Kidney (tissue), 14 donors: ENCODE results near the gene DCAF16. TPM values are rescaled to one million over a fixed set of nuclear protein-coding genes. Genes with fewer than 3 reads are reported as not detected.

Experiments used
- DNase-seq, 5 donors: peaks; one replicate each; pipeline ENCODE4 v3.0.0-alpha.2; 2013 to 2020
- FAIRE-seq: peaks from 2 replicates; lab custom pipeline; 2012; peaks lifted over from hg19 to GRCh38; lab: Jason Lieb, UNC
- H3K27ac ChIP-seq, 2 donors: one replicate each; pipeline ENCODE4 v1.7.0; 2013; ENCODE audit warnings: low read depth in 2 of 2, low read length in 2 of 2, inconsistent platforms in 1 of 2
- H3K27me3 ChIP-seq: one replicate; pipeline ENCODE4 v1.7.1; 2013; ENCODE audit warnings: low read length, inconsistent platforms; ENCODE audit not compliant: control insufficient read depth, insufficient read depth
- H3K36me3 ChIP-seq, 3 donors: one replicate each; pipeline versions ENCODE4 v1.7.0 to v1.7.1; 2013; ENCODE audit warnings: low read length in 3 of 3, control low read depth in 1 of 3, inconsistent platforms in 1 of 3; ENCODE audit not compliant: insufficient read depth in 3 of 3, control insufficient read depth in 2 of 3
- H3K4me1 ChIP-seq, 3 donors: one replicate each; pipeline versions ENCODE4 v1.7.0 to v1.7.1; 2013; ENCODE audit warnings: low read length in 3 of 3, inconsistent platforms in 1 of 3, low read depth in 1 of 3; ENCODE audit not compliant: control insufficient read depth in 2 of 3, insufficient read depth in 2 of 3
- H3K4me3 ChIP-seq, 3 donors: one replicate each; pipeline versions ENCODE4 v1.7.0 to v1.8.1; 2013; ENCODE audit warnings: low read length in 3 of 3, control low read depth in 1 of 3, inconsistent platforms in 1 of 3
- H3K9ac ChIP-seq, 3 donors: one replicate each; pipeline versions ENCODE4 v1.7.0 to v1.7.1; 2013; ENCODE audit warnings: low read length in 3 of 3, control low read depth in 1 of 3, inconsistent platforms in 1 of 3
- H3K9me3 ChIP-seq, 3 donors: one replicate each; pipeline versions ENCODE4 v1.7.0 to v1.7.1; 2013; ENCODE audit warnings: low read length in 3 of 3, control low read depth in 1 of 3, inconsistent platforms in 1 of 3; ENCODE audit not compliant: control insufficient read depth in 2 of 3, insufficient read depth in 1 of 3
- CTCF ChIP-seq: IDR thresholded peaks from 3 replicates; pipeline ENCODE4 v1.5.1; 2012; ENCODE audit warnings: mild to moderate bottlenecking, moderate library complexity, borderline replicate concordance; ENCODE audit not compliant: insufficient read depth; ENCODE audit errors: extremely low read depth
- intact Hi-C: fragments of 100-400 bp; cut with DNase I; formaldehyde crosslinking; loops from one replicate; pipeline ENCODE4 v1.11.1; 2022
- polyA plus RNA-seq: library from polyadenylated mRNA; stranded (reverse); fragments of 350-450 nt; fragmentation: Illumina TruSeq; extraction: RNeasy Lipid Tissue Mini Kit (QIAGEN cat#74804); gene quantifications from one replicate; pipeline ENCODE4 v1.2.3, GENCODE V29; 2014; ENCODE audit warnings: low read depth, low replicate concordance; ENCODE audit not compliant: insufficient read depth
- total RNA-seq: library from RNA; stranded (reverse); fragmentation: NEBNext Ultra II Directional; extraction: Animal tissue kit (Norgen Biotek cat#: 25700); gene quantifications from one replicate; pipeline ENCODE4 v1.2.1, GENCODE V29; 2021
- donor health status: control.
- donor health status: control.
- donor health status: control.
- donor health status: control.
- donor health status: control.
- donor health status: DM: yes; HTN: yes; CAD: no.
- donor health status: Normal renal cell carcinoma (clear cell type).

The DCAF16 gene
- total and polyA plus RNA-seq, 2 donors from 2014 or later: 7.4 to 40.7 TPM

GRCh38 chr4:17817027-17817426 is 6.5 kb upstream of the DCAF16 start:
- peak; percentile 74 for FAIRE-seq
- H3K27me3 ChIP-seq: no peaks in the 10 kb centered on the region
- peak in 2 of 5 donors; percentile 62 to 66 for DNase-seq
- H3K4me1 ChIP-seq: no peaks in the 10 kb centered on the region
- no peak overlapping the region for H3K27ac ChIP-seq
- peak; percentile 39 for TF ChIP-seq CTCF
- H3K36me3 ChIP-seq: no peaks in the 10 kb centered on the region
- no peaks in the 10 kb centered on the region for H3K9me3 ChIP-seq
- H3K9ac ChIP-seq: no peak overlapping the region
- intact Hi-C loops: no loop called here
- no peak overlapping the region for H3K4me3 ChIP-seq

- no peaks in the 10 kb centered on the region for H3K9me3 ChIP-seq
- no peak for FAIRE-seq
- no peak for DNase-seq
- H3K27ac ChIP-seq: no peak overlapping the region
- no peak for TF ChIP-seq CTCF
- H3K36me3 ChIP-seq: no peaks in the 10 kb centered on the region
- intact Hi-C loops: no loop called here
- no peak overlapping the region for H3K9ac ChIP-seq
- H3K27me3 ChIP-seq: no peaks in the 10 kb centered on the region
- H3K4me1 ChIP-seq: no peaks in the 10 kb centered on the region
- H3K4me3 ChIP-seq: no peak overlapping the region
Measured at GRCh38 chr4:17816142-17816541, 5.6 kb upstream of the DCAF16 start.

- no peak overlapping the region for H3K9ac ChIP-seq
Measured at GRCh38 chr4:17814140-17814539, 3.6 kb upstream of the DCAF16 start.

More at GRCh38 chr4:17814140-17814539, 3.6 kb upstream of the DCAF16 start:
- Histone ChIP-seq H3K27ac (no peak overlapping the region), H3K4me3 (no peak overlapping the region), H3K4me1 (peaks cover 1 to 4% (median 2%) of the 10 kb centered on the region in 3 donors), H3K9me3 (no peaks in the 10 kb centered on the region), H3K27me3 (no peaks in the 10 kb centered on the region), H3K36me3 (no peaks in the 10 kb centered on the region)
- no peak for FAIRE-seq
- intact Hi-C loops: no loop called here
- TF ChIP-seq CTCF: no peak
- DNase-seq: no peak
